ENCODE results near the gene PIP4K2A. TPM values are rescaled to one million over a fixed set of nuclear protein-coding genes. Genes with fewer than 3 reads are reported as not detected.

Gene PIP4K2A
- polyA plus RNA-seq, 1 experiment = 24.1 TPM

DNA sequence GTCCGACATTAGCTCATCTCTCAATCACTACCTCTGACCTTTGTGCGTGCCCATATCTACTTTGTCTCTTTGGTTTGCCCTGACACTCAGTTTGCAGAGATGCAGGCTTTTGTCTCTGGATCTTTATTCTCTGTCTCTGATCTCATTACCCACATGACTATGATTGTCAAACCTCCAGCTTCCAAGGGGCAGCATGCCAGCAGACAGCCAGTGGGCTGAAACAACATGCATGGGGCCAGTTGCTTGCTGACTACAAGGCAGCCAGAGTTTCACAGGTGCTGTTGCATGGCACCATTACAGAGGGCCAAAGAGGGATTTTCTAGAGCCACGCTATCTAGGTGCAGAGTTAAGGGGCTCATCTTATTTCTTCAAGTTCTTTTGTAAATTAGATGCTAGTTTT, 222.9 kb downstream of the PIP4K2A start:
- Histone ChIP-seq H3K27ac (ENCODE audit: low read depth, low read length) (no peak overlapping the region), H3K9me3 (ENCODE audit: control insufficient read depth, insufficient read depth, low read length) (no peaks in the 10 kb centered on the region), H3K27me3 (ENCODE audit: control insufficient read depth, insufficient read depth, low read length) (peaks cover 3% of the 10 kb centered on the region), H3K4me3 (ENCODE audit: low read depth, low read length) (no peak overlapping the region)
- POLR2A ChIA-PET = no interaction called here
- TF ChIP-seq, protein P1, sequence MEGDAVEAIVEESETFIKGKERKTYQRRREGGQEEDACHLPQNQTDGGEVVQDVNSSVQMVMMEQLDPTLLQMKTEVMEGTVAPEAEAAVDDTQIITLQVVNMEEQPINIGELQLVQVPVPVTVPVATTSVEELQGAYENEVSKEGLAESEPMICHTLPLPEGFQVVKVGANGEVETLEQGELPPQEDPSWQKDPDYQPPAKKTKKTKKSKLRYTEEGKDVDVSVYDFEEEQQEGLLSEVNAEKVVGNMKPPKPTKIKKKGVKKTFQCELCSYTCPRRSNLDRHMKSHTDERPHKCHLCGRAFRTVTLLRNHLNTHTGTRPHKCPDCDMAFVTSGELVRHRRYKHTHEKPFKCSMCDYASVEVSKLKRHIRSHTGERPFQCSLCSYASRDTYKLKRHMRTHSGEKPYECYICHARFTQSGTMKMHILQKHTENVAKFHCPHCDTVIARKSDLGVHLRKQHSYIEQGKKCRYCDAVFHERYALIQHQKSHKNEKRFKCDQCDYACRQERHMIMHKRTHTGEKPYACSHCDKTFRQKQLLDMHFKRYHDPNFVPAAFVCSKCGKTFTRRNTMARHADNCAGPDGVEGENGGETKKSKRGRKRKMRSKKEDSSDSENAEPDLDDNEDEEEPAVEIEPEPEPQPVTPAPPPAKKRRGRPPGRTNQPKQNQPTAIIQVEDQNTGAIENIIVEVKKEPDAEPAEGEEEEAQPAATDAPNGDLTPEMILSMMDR (IDR thresholded peaks at IDR 0.05; ENCODE audit: low read depth, low read length) = no peak
- CTCF ChIA-PET = no interaction called here
- DNase-seq (ENCODE audit: low read depth, low spot score) = no peak

DNA sequence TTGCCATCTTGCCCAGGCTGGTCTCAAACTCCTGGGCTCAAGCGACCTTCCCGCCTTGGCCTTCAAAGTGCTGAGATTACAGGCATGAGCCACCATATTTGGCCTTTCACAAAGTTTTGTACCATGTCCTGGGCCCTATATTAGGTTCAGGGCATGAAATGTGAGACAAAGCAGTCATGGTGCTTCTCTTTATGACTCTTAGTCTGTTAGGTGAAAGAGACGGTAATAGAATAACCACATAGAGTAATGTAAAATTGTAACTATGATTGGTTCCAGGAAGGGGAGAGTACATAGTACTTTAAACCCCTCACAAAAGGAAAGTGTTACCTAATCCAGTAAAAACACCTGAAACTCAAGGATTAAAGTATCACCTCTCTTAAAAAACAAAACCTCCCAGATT, 224.4 kb downstream of the PIP4K2A start:
- Histone ChIP-seq H3K27me3 (ENCODE audit: control insufficient read depth, insufficient read depth, low read length) (peaks cover 3% of the 10 kb centered on the region), H3K27ac (ENCODE audit: low read depth, low read length) (no peak overlapping the region), H3K9me3 (ENCODE audit: control insufficient read depth, insufficient read depth, low read length) (no peaks in the 10 kb centered on the region), H3K4me3 (ENCODE audit: low read depth, low read length) (no peak overlapping the region)
- DNase-seq (ENCODE audit: low read depth, low spot score) = no peak
- ChIA-PET POLR2A (no interaction called here), CTCF (no interaction called here)
- TF ChIP-seq, protein P1 (IDR thresholded peaks at IDR 0.05; ENCODE audit: low read depth, low read length) = no peak

DNA sequence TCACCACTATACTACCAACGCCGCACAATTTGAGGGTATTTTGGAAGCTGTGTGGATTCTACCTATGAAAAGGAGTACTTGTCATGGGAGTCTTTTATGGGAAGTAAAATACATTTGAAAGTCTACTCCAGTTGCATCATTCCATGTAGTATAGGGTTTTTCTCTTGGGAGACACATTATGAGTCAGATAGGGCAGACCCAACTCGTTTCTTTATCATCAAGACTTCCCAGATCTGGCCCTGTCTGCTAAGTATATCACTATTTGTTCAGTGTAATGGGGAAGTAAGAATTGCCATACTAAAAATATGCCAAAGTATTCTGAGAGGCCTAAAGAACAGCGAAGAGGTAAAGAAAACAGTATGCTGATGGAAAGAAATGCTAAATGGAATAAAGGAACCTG, 224.9 kb downstream of the PIP4K2A start:
- H3K9me3 ChIP-seq (ENCODE audit: control insufficient read depth, insufficient read depth, low read length) = no peaks in the 10 kb centered on the region
- no peak overlapping the region for H3K4me3 ChIP-seq (ENCODE audit: low read depth, low read length)
- no peak for DNase-seq (ENCODE audit: low read depth, low spot score)
- ChIA-PET POLR2A (no interaction called here), CTCF (no interaction called here)
- TF ChIP-seq, protein P1 (IDR thresholded peaks at IDR 0.05; ENCODE audit: low read depth, low read length) = no peak
- H3K27me3 ChIP-seq (ENCODE audit: control insufficient read depth, insufficient read depth, low read length) = peaks cover 3% of the 10 kb centered on the region
- H3K27ac ChIP-seq (ENCODE audit: low read depth, low read length) = no peak overlapping the region

DNA sequence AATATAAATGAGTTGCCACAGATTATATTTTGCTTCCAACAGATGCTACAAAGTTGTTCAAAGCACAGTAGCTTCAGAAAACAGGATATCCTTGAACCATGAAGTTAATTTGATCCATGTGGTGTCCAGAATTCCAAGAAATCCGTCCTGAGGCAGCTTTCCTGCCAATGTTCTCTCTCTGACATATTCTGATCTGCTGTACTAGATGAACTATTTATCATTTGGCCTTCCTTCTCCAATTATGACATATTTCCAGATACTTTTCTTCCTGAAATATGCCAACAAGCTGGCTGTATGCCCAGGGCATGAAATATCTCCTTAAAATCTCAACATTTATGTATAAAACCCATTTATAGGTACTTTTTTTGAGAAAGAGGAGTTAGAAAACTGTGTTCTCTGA, 227.9 kb downstream of the PIP4K2A start:
- Histone ChIP-seq H3K4me3 (ENCODE audit: low read depth, low read length) (no peak overlapping the region), H3K27ac (ENCODE audit: low read depth, low read length) (no peak overlapping the region), H3K27me3 (ENCODE audit: control insufficient read depth, insufficient read depth, low read length) (peaks cover 6% of the 10 kb centered on the region), H3K9me3 (ENCODE audit: control insufficient read depth, insufficient read depth, low read length) (no peaks in the 10 kb centered on the region)
- no peak for DNase-seq (ENCODE audit: low read depth, low spot score)
- ChIA-PET POLR2A (no interaction called here), CTCF (no interaction called here)
- TF ChIP-seq, protein P1 (IDR thresholded peaks at IDR 0.05; ENCODE audit: low read depth, low read length) = no peak

Other genes with a start within 250 kb of the PIP4K2A start
- not detected in 2 replicates for gene ARMC3, start 213.5 kb upstream of the PIP4K2A start, polyA plus RNA-seq (2011; rRNA removed)